OCI-LY7 (cell line): ENCODE measurements around the gene UHRF1. TPM values are rescaled to one million over a fixed set of nuclear protein-coding genes. Genes with fewer than 3 reads are reported as not detected.
A peak's percentile ranks its signal among the peaks of the same experiment; 100 is the strongest.

Source experiments
- BruUV-seq: library from RNA; stranded (reverse); fragments of 400-500 nt; replicated peaks from 2 replicates; lab custom pipeline; 2021; lab: Mats Ljungman, UMichigan
- CTCF ChIA-PET: fragments of 300-600 bp; sonication (Branson Sonifier 250); formaldehyde crosslinking; loops from one replicate; lab custom pipeline; 2022; ENCODE audit warnings: antibody characterized with exemption; ENCODE audit not compliant: unreplicated experiment; lab: Charles Lee
- POLR2A ChIA-PET: fragments of 300-600 bp; sonication (Branson Sonifier 250); formaldehyde crosslinking; loops from one replicate; lab custom pipeline; 2022; ENCODE audit warnings: antibody characterized with exemption; lab: Charles Lee
- DNase-seq: peaks from one replicate; pipeline ENCODE4 v3.0.0-alpha.2; 2015; ENCODE audit warnings: low spot score
- H2AFZ ChIP-seq: fragments of 200-600 bp; sonication (generic), shearing (Covaris generic); 2 replicates; pipeline ENCODE4 v1.6.1; 2014; ENCODE audit warnings: mild to moderate bottlenecking, antibody characterized with exemption, low read length, moderate library complexity
- H3K27ac ChIP-seq: fragments of 200-600 bp; sonication (generic); 2 replicates; pipeline ENCODE4 v1.5.1; 2014; ENCODE audit warnings: mixed run types, low read depth, mild to moderate bottlenecking, moderate library complexity, low read length, inconsistent platforms; ENCODE audit not compliant: poor library complexity, severe bottlenecking
- H3K36me3 ChIP-seq: fragments of 200-600 bp; sonication (generic); 2 replicates; pipeline ENCODE4 v1.6.1; 2014; ENCODE audit warnings: mild to moderate bottlenecking, antibody characterized with exemption, low read length, moderate library complexity, mixed read lengths; ENCODE audit not compliant: insufficient read depth
- H3K4me1 ChIP-seq: fragments of 200-600 bp; sonication (generic); 2 replicates; pipeline ENCODE4 v1.5.1; 2014; ENCODE audit warnings: mild to moderate bottlenecking, low read length; ENCODE audit not compliant: insufficient read depth, poor library complexity, severe bottlenecking
- H3K4me2 ChIP-seq: fragments of 200-600 bp; sonication (generic); 2 replicates; pipeline ENCODE4 v1.6.1; 2014; ENCODE audit warnings: mild to moderate bottlenecking, low read length
- H3K4me3 ChIP-seq: fragments of 200-600 bp; sonication (generic); 2 replicates; pipeline ENCODE4 v1.5.1; 2014; ENCODE audit warnings: mild to moderate bottlenecking, low read depth, low read length; ENCODE audit not compliant: poor library complexity, severe bottlenecking
- H3K79me2 ChIP-seq: fragments of 200-600 bp; sonication (generic); 2 replicates; pipeline ENCODE4 v1.6.1; 2016; ENCODE audit warnings: low read depth, mild to moderate bottlenecking, low read length, moderate library complexity, mixed read lengths; ENCODE audit not compliant: insufficient read depth
- H3K9me2 ChIP-seq: fragments of 200-600 bp; sonication (generic); 2 replicates; pipeline ENCODE4 v1.6.1; 2016; ENCODE audit warnings: mild to moderate bottlenecking, low read length, mixed read lengths; ENCODE audit not compliant: insufficient read depth
- H3K9me3 ChIP-seq: fragments of 200-600 bp; sonication (generic); 2 replicates; pipeline ENCODE4 v1.6.1; 2014; ENCODE audit warnings: mild to moderate bottlenecking, mixed run types, low read length, mixed read lengths
- H4K20me1 ChIP-seq: fragments of 200-600 bp; sonication (generic); 2 replicates; pipeline ENCODE4 v1.6.1; 2014; ENCODE audit warnings: mild to moderate bottlenecking, antibody characterized with exemption, low read length, moderate library complexity, mixed read lengths; ENCODE audit not compliant: insufficient read depth
- CTCF ChIP-seq: fragments of 200-600 bp; sonication (generic); conservative IDR thresholded peaks from 2 replicates; pipeline ENCODE4 v1.5.1; 2014; ENCODE audit warnings: mild to moderate bottlenecking, antibody characterized with exemption, low read length, moderate library complexity, mixed read lengths
- EZH2phosphoT487 ChIP-seq: fragments of 200-600 bp; sonication (generic); IDR thresholded peaks from 2 replicates; pipeline ENCODE4 v1.6.1; 2018; ENCODE audit warnings: low read depth, borderline replicate concordance, mild to moderate bottlenecking, mixed run types, antibody characterized with exemption, low read length, moderate library complexity, mixed read lengths
- intact Hi-C: fragments of 100-400 bp; cut with micrococcal nuclease; formaldehyde crosslinking; loops from one replicate; pipeline ENCODE4 v1.10.0; 2022; ENCODE audit not compliant: unreplicated experiment
- total RNA-seq, 2 experiments: library from RNA; depleted of rRNA in 1 of 2; stranded (reverse); fragments of >200 nt in 1 of 2; shearing (Covaris generic) in 1 of 2; gene quantifications; 2 replicates each; pipeline ENCODE4 v1.2.3, GENCODE V29; 2014 to 2022

Gene UHRF1
- total RNA-seq, 2 experiments from 2014 or later = 141 to 186 TPM

- Histone ChIP-seq H3K4me2 (no peak overlapping the region), H3K79me2 (peaks cover 19% of the 10 kb centered on the region), H3K36me3 (peaks cover 7% of the 10 kb centered on the region), H4K20me1 (no peaks in the 10 kb centered on the region), H3K4me3 (no peak overlapping the region), H3K9me3 (no peaks in the 10 kb centered on the region), H2AFZ (no peak overlapping the region), H3K9me2 (no peaks in the 10 kb centered on the region), H3K4me1 (peaks cover 33% of the 10 kb centered on the region), H3K27ac (no peak overlapping the region)
- BruUV-seq = no TSS peak
- CTCF ChIA-PET = no interaction called here
- POLR2A ChIA-PET = interaction anchor here (1.2 kb wide), 1 partner anchor 41 kb away, joined by 3 read pairs; no protein-coding TSS in a partner anchor
- TF ChIP-seq CTCF = no peak
- TF ChIP-seq EZH2phosphoT487 = no peak
- intact Hi-C loops = no loop called here
- DNase-seq = no peak
Observed at GRCh38 chr19:4870025-4870700, 39.1 kb upstream of the UHRF1 start.

- TF ChIP-seq EZH2phosphoT487 (no peak), CTCF (no peak)
- BruUV-seq = no TSS peak
- intact Hi-C loops = loop anchor here (1.0 kb wide), 2 partner anchors 40 to 160 kb away; no protein-coding TSS in a partner anchor
- no peak overlapping the region for H2AFZ ChIP-seq
- ChIA-PET POLR2A (interaction anchor here (0.6 to 1.4 kb wide), 4 partner anchors 16 to 43 kb away, joined by 3 to 11 read pairs (median 4); no protein-coding TSS in a partner anchor), CTCF (no interaction called here)
- H3K9me3 ChIP-seq = no peaks in the 10 kb centered on the region
- no peaks in the 10 kb centered on the region for H3K9me2 ChIP-seq
- H3K79me2 ChIP-seq = peaks cover 6% of the 10 kb centered on the region
- H3K27ac ChIP-seq = no peak overlapping the region
- 0 out of 2 replicates have a peak, but pooled peaks cover under 1% of the 10 kb centered on the region for H3K36me3 ChIP-seq
- no peak for DNase-seq
- peaks cover 36% of the 10 kb centered on the region for H3K4me1 ChIP-seq
- H4K20me1 ChIP-seq = no peaks in the 10 kb centered on the region
- no peak overlapping the region for H3K4me2 ChIP-seq
- H3K4me3 ChIP-seq = no peak overlapping the region
Observed at GRCh38 chr19:4871711-4872110, 37.6 kb upstream of the UHRF1 start.

- no peak for TF ChIP-seq EZH2phosphoT487
- TF ChIP-seq CTCF = no peak
- CTCF ChIA-PET = no interaction called here
Observed at GRCh38 chr19:4873930-4874329, 35.4 kb upstream of the UHRF1 start.

More at GRCh38 chr19:4873930-4874329, 35.4 kb upstream of the UHRF1 start:
- intact Hi-C loops = no loop called here
- no peaks in the 10 kb centered on the region for H3K9me2 ChIP-seq
- no peak overlapping the region for H3K4me2 ChIP-seq
- POLR2A ChIA-PET = no interaction called here
- H3K36me3 ChIP-seq = no peaks in the 10 kb centered on the region
- no peak overlapping the region for H3K4me3 ChIP-seq
- DNase-seq = no peak
- no peaks in the 10 kb centered on the region for H4K20me1 ChIP-seq
- no peaks in the 10 kb centered on the region for H3K9me3 ChIP-seq
- BruUV-seq = no TSS peak
- H3K79me2 ChIP-seq = no peaks in the 10 kb centered on the region
- no peak overlapping the region for H2AFZ ChIP-seq
- peaks cover 47% of the 10 kb centered on the region for H3K4me1 ChIP-seq
- H3K27ac ChIP-seq = peak overlapping the region; percentile 32
